ENCODE measurements around the gene CEP97.
A peak's percentile ranks its signal among the peaks of the same experiment; 100 is the strongest.

- peak; percentile 25 for TF ChIP-seq CTCF (IDR thresholded peaks at IDR 0.05; ENCODE audit: low read length)
- no peak for TF ChIP-seq EZH2 (optimal IDR thresholded peaks at IDR 0.05; ENCODE audit: low read depth, low read length)
These were observed 33.4 kb upstream of the CEP97 start for GRCh38 chr3:101690972-101691371.
